GM19372 (cell line): ENCODE results near the gene RGL4.
"Not testable (repeated sequence)": the region's sequence is repeated elsewhere in the genome, so short reads cannot be mapped to it uniquely, and the experiment has no call there.

Source experiments
- ATAC-seq: cut with Tn5 transposase; IDR thresholded peaks from one replicate; pipeline ENCODE4 v1.9.1; 2021; ENCODE audit warnings: mild to moderate bottlenecking, low read depth, moderate library complexity; ENCODE audit not compliant: unreplicated experiment

The RGL4 gene

GRCh38 chr22:23728108-23728507 lies 37.3 kb downstream of the RGL4 start:
- not testable (repeated sequence) for ATAC-seq

GRCh38 chr22:23737696-23738095 lies 46.9 kb downstream of the RGL4 start:
- ATAC-seq: no peak

- no peak for ATAC-seq
These were observed 51.9 kb downstream of the RGL4 start for GRCh38 chr22:23742505-23743264.

GRCh38 chr22:23743303-23743705 lies 52.5 kb downstream of the RGL4 start:
- ATAC-seq: no peak

GRCh38 chr22:23744001-23744400 lies 53.2 kb downstream of the RGL4 start:
- no peak for ATAC-seq

- ATAC-seq: no peak
These were observed 53.7 kb downstream of the RGL4 start for GRCh38 chr22:23744485-23744884.

- no peak for ATAC-seq
These were observed 55.0 kb downstream of the RGL4 start for GRCh38 chr22:23745791-23746190.
